ENCODE results near the gene NCOA7.
"Not testable (repeated sequence)": the region's sequence is repeated elsewhere in the genome, so short reads cannot be mapped to it uniquely, and the experiment has no call there.

NCOA7 gene

DNA sequence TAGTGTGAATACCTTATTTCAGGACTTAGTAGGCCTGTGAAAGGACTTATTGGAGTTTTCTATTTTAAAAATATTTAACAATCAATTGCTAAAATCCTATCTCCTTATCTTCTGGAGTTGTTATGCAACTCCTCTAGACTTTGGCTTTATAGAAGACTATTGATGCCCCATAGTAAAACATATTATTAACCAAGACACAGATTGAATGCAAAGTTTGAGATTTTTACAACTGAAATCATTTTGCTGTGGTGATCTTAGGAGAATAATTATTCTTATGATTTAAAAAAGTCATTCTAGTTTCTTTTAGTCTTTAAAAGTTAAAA lies 36.9 kb upstream of the NCOA7 start:
- DNase-seq (ENCODE audit: low read depth in 3 of 3, low spot score in 1 of 3) = no peak

DNA sequence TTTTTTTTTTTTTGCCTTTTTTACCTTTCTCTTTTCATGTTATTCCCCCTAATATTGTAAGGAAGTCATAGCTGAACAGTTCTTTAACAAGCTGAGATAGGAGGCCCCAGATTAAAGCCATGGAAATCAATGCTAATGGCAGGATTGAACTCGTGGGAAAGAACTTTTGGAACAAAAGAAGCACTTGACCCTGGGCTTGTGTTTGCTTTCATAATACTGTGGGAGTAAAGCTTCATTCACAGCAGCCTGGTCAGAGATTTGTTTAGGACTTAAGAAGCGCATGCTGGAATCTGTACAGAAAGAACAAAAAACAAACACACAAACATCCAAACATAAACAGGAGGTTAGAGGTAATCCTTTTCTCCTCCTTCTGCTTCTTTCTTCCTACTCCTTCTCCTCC lies 36.2 kb upstream of the NCOA7 start:
- DNase-seq (ENCODE audit: low read depth in 3 of 3, low spot score in 1 of 3) = no peak

DNA sequence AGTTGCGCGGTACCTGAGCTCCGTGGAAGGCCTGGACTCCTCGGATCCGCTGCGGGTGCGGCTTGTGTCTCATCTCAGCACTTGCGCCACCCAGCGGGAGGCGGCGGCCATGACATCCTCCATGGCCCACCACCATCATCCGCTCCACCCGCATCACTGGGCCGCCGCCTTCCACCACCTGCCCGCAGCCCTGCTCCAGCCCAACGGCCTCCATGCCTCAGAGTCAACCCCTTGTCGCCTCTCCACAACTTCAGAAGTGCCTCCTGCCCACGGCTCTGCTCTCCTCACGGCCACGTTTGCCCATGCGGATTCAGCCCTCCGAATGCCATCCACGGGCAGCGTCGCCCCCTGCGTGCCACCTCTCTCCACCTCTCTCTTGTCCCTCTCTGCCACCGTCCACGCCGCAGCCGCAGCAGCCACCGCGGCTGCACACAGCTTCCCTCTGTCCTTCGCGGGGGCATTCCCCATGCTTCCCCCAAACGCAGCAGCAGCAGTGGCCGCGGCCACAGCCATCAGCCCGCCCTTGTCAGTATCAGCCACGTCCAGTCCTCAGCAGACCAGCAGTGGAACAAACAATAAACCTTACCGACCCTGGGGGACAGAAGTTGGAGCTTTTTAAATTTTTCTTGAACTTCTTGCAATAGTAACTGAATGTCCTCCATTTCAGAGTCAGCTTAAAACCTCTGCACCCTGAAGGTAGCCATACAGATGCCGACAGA lies 31.4 kb upstream of the NCOA7 start:
- no peak for DNase-seq (ENCODE audit: low read depth in 3 of 3, low spot score in 1 of 3)

DNA sequence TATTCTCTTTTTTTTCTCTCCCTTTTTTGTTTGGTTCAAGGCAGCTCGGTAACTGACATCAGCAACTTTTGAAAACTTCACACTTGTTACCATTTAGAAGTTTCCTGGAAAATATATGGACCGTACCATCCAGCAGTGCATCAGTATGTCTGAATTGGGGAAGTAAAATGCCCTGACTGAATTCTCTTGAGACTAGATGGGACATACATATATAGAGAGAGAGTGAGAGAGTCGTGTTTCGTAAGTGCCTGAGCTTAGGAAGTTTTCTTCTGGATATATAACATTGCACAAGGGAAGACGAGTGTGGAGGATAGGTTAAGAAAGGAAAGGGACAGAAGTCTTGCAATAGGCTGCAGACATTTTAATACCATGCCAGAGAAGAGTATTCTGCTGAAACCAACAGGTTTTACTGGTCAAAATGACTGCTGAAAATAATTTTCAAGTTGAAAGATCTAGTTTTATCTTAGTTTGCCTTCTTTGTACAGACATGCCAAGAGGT lies 30.8 kb upstream of the NCOA7 start:
- no peak for DNase-seq (ENCODE audit: low read depth in 3 of 3, low spot score in 1 of 3)

DNA sequence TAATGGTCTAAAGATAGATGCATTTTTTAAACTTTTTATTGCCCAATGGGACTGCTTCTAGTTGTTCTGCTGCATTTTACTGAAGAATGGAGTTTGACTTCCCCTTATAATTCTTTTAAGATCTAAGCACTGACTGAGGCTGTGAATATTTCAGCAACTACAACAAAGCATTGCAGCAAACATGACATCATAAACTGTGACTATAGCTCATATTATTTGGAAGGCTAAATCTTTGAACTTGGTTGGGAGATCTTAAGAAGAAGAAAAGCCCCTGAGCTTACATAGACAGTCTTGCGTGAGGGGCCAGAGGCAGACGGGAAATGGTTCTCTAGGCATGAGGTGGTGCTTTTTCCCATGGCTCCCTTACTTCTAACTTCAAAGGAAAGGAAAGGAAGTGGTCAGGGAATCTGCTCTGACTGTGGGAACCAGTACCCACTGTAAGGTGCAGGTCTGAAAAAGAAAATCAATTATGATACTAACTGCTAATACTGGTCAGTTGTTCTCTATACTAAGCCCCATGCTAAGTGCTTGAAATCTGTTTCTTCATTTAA lies 26.6 kb upstream of the NCOA7 start:
- no peak for DNase-seq (ENCODE audit: low read depth in 3 of 3, low spot score in 1 of 3)

DNA sequence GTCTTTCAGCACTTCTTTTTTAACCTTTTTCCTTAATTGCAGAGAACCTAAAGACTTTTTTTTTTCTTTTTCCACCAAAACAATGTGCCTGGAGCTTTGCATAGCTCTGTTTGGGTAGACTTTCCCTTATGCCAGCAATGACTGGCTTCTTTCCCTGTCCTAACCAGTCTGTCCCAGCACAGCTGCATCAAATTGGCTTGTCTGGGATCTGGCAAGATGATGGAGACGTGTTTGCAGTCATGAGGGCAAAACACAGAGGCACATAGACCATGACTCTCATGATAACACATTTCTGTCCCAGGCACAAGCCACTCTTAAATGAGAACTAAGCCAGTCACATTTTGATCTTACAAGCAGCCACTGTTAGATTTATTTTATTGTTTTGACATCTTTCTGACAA lies 24.8 kb upstream of the NCOA7 start:
- DNase-seq (ENCODE audit: low read depth in 3 of 3, low spot score in 1 of 3) = no peak

DNA sequence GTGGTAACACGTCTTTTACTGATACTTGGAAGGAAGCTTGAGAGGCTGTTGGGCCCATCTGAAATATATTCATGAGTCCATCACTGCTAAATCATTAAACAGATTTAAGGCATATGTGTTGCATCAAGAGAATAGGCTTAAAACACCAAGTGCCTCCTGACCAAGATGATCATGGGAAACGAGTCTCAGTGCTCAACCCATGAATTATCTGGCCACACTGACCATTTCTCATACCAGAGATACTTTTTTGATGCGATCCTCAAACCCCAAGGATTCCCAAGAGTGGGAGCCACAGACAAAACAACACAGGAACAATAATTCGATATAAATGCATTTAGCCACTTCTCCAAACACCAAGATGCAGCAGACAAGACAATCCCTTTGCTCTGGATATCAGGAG lies 24.1 kb upstream of the NCOA7 start:
- DNase-seq (ENCODE audit: low read depth in 3 of 3, low spot score in 1 of 3) = no peak

DNA sequence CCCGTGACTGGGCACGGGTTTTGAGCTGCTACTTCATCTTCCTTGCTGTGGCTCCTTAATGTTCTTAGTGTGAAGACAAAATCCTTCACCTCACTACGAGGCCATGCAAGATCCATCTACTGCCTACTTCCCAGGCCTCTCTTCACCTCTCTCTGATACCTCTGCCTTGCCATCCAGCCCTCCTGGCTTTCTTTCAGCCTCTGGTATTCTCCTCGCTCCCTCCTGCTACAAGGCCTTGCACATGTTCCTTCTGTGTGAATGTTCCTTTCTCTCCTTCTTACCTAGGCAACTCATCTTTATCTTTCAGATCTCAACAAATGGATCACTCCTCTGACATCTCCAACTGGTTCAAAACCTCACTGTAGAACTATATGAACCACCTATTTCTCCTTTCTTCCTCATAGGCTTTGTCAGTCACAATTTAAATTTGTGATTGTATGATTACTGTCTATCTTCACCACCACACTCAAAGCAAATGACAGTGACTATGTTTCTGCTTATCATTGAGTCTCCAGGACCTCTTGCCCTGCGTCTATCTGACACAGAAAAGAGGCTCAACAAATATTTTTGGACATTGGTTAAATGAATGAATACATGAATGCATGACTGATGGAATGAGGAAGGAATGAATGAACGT lies 21.5 kb upstream of the NCOA7 start:
- no peak for DNase-seq (ENCODE audit: low read depth in 3 of 3, low spot score in 1 of 3)

DNA sequence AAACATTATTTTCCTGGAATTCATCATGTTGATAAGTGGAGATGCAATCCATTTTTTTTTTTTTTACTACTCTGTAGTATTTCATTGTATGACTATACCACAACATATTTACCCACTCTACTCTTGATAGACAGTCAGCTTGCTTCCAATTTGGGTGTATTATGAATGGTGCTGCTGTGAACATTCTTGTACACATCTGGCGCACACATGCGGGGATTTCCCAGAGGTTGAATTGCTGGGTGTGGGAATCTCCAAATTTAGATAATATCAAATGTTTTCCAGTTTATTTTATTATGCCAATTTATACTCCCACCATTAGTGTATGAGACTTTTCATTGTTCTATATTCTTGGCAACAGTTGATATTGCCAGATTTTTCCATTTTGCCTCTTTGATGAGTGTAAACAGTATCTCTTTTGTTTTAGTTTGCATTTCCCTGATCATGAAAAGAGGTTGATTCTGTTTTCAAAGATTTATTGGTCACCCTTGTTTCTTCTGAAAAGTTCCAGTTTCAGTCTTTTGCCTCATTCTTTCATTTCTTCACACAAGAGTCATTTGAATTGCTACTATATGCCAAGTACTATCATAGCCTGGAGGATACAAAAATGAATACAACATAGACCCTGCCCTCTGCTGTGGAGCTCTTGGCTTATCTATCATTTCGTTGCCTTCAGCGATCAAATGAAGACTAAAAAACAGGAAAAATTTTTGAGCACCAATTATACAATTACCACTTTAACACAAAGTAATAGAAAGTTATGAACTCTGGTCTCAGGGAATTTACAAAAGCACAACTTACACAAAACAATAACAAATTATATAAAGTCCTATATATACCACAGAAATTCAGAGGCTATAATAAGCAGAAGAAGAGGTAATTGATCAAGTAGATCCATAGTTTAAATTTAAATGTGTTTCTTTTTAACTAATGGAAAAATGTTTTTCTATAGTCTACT lies 17.1 kb upstream of the NCOA7 start:
- no peak for DNase-seq (ENCODE audit: low read depth in 3 of 3, low spot score in 1 of 3)

DNA sequence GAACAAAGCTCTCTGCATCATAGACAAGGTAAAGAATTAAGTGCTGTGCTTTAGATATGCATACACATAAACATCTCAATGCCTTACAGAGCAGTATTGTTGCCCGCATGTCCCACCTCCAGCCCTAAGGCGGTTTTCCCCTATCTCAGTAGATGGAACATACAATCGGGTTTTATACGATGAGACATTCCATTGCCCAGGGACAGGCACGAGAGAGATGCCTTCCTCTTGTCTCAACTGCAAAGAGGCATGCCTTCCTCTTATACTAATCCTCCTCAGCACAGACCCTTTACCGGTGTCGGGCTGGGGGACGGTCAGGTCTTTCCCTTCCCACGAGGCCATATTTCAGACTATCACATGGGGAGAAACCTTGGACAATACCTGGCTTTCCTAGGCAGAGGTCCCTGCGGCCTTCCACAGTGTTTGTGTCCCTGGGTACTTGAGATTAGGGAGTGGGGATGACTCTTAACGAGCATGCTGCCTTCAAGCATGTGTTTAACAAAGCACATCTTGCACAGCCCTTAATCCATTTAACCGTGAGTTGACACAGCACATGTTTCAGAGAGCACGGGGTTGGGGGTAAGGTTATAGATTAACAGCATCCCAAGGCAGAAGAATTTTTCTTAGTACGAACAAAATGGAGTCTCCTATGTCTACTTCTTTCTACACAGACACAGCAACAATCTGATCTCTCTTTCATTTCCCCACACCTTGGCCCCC lies 14.5 kb upstream of the NCOA7 start:
- not testable (repeated sequence) for DNase-seq (ENCODE audit: low read depth in 3 of 3, low spot score in 1 of 3)

DNA sequence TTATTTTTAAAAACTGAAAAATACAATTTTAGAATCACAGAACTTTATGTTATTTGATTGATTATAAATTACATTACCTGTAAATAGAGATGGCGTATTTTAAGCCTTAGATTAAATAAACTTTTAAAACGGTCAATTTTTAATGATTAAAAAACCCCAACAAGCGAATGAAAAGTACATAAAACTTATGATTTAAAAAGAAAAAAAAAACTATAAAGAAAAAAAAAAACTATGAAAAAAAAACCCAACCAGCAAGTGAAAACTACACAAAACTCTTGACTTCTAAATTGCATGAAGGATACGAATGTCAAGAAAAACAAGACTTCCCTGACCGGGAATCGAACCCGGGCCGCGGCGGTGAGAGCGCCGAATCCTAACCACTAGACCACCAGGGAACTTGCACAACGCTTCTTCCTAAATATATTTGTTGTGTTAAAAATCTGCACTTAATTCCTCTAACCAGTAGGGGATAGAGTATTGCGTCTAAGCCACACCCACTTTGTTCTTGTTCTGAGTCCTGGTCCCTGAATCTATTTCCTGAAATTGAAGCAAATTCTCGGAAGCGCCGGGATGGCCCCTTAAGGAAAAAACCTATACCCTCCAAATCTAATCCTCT lies 10.7 kb upstream of the NCOA7 start:
- peak; percentile 61 to 85 (median 73) for DNase-seq (ENCODE audit: low read depth in 3 of 3, low spot score in 1 of 3)

DNA sequence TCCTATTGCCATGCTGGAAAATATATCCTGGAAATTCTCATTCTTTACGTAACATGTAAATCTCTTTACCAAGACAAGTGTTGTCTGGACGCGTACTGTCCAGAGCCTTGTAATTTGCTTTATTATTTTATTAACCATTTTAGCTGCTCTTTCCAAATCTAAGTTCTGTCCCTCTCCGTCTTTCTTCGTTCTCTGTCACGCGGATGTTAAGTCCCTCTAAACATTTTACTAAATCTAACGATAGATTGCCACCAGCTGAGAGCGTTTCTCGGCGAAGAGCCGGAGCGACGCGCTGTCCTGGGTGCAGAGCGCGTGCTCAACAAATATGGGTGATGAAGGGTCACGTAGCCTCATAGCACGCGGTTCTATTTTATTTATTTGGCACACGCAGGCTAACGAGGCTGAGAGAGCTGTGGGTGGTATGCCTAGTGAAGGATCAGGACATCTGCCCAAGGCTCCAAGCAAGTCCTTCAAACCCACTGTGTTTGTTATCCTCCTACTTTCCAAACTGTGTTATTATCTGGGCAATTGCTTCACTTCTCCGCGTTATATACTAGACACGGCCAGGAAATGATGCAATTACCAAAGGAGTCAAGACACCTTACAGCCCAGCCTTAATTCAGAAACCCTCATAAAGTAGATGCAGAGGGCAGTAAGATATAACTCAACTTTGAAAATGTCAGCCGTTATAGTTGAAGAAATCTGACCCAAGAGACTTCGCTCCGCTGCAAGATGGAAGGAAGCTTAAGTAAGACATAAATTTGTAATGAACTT lies 10.0 kb upstream of the NCOA7 start:
- DNase-seq (ENCODE audit: low read depth in 3 of 3, low spot score in 1 of 3) = peak in 2 of 3 donors; percentile 30 to 40

DNA sequence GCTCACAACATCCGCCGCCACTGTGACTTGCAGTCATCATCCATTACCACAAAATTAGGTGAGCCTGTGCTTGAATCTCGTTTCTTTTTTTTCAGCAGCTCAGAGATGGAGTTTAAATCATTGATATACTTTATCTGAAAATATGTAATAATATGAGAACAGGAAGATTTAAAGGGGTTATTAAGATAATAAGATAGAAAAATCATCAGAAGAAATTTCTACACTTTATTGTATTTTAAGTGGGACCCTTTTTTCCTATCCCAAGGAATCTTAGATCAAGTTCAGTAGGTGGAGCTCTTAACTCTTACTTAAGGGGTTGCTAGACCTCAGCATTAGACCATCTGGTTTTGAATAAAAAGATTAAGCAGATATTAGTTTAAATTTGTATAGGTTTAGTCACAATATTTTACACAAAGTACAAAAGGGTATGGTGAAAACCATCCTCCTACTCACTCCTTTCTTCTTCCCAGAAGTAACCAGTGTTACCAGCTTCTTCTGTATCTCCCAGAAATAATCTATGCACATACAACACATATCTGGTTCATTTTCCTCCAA lies 9.4 kb upstream of the NCOA7 start:
- DNase-seq (ENCODE audit: low read depth in 3 of 3, low spot score in 1 of 3) = no peak

DNA sequence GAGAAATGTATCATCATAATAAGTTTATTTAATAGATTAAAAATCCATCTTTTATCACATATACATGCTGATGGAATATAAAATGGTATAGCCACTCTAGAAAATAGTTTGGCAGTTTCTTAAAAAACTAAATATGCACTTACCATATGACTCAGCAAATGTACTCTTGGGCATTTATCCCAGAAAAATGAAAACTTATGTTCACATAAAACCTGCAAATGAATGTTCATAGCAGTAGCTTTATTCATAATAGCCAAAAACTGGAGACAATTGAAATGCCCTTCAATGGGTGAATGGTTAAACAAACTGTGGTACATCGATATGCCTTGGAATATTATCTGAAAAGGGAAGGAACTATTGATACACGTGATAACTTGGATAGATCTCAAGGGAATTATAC lies 6.4 kb upstream of the NCOA7 start:
- DNase-seq (ENCODE audit: low read depth in 3 of 3, low spot score in 1 of 3) = no peak

DNA sequence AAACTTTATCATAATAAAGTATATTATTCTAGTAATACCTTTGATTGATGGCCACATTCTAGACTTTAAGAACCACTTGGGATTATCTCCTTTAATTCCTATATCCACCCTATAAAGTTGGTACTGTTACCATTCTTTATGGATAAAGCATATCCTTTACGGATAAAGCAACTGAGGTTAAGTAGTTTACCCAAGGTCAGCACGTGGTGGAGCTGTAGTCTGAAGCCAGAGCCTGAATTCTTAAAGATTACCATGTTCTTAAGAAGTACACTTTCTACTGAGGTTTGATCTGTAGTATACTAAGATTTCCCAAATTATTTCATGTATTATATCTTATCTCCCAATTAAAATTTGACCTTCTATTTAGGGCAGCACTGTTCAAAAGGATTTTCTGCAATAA lies 3.0 kb upstream of the NCOA7 start:
- DNase-seq (ENCODE audit: low read depth in 3 of 3, low spot score in 1 of 3) = no peak

DNA sequence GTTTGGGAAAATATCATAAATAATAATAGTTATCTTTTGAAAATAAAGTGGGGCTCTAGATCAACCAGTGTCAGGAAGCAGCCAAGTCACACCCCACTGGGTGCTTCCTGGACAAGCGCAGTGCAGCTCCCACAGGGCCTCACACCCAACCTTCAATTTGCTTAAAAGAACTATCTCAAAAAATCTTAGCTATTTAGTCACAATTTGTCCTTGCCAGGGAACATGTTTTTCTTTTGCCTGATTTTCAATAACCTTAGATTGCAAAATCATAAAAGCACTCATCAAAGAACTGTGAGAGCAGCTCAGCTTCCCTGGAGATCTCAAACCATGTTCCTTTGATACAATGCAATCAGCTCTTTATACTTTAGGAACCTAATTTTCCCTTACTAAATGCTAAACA lies 1.6 kb upstream of the NCOA7 start:
- no peak for DNase-seq (ENCODE audit: low read depth in 3 of 3, low spot score in 1 of 3)

DNA sequence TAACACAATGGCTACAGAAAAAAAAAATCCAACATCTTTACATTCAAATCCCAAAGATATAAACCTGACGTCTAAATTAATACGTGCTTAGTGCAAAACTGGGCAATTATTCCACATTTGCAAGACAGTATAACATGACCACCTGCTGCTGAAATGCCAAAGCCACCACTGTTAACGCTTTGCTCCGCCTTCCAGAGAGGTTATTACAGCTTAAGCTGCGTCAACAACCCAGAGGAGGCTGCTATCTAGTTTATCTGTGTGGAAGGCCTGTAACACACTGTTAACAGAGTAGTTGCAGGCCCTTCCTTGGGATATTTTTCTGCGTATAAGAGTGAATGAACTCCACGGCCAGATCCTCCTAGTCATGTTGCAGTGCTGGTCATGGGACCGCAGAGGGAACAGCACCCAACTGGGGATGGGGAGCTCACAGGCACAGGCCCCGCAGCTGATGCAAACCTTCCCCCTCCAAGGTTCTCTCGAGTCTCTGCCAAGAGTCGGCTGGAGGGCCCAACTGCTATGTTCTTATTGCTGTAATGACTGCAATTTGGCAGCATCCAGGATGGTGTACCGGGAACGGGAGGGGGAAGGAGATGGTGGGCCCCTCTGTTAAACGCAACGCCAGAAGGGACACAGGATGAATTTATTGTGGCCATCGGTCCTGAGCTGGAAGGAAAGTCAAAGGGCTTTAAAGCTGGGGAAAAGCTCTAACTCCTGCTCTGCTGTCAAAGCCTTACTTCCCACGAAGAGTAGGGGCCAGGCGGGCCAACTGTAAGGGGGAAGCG lies 993 bp upstream of the NCOA7 start:
- peak in 1 of 3 donors; percentile 2 for DNase-seq (ENCODE audit: low read depth in 3 of 3, low spot score in 1 of 3)

DNA sequence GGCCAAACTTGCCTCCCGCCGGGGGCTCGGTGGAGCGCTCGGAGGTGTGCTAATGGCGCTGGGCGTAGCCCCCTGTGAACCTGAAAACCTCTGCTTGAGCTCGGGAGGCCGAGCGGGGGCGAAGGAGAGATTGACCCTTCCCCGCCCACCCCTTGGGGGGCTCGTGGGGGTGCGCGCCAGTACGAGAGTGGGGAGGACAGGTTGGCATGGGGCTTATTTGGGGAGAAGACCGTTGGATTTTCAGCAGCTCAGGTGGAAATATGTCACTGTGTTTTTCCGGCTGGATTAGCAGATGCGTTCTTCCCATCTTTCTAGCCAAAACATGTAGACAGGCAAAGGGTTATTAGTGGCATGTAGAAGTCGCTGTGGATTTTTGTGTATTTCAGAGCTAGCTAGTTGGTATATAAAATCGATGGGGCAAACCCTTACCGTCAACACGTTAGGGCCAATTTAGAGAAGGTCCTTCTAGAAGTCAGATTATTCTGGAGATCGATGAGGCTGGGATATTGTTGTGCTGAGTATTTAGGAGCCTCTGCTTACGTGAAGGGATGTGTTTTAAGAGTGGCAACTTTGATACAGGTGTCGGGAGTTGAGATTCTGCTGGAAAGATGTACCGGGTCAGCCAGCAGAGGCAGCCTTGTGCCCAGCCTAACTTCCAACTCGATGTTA lies 525 bp downstream of the NCOA7 start:
- peak in 2 of 3 donors; percentile 9 to 16 for DNase-seq (ENCODE audit: low read depth in 3 of 3, low spot score in 1 of 3)

Data from stimulated activated CD4-positive, alpha-beta T cell treated with anti-CD3 and anti-CD28 coated beads, TNF-alpha, amount 100 ng/mL, for 1 hour (primary cell).